Rectal smooth muscle tissue (tissue), 1 donor: ENCODE measurements around the gene ALOX15B.
"Not testable (repeated sequence)": the region's sequence is repeated elsewhere in the genome, so short reads cannot be mapped to it uniquely, and the experiment has no call there.

Experiments used
- H3K27ac ChIP-seq: one replicate; pipeline ENCODE4 v1.7.0; 2013; ENCODE audit warnings: low read depth, low read length, inconsistent platforms
- H3K27me3 ChIP-seq: one replicate; pipeline ENCODE4 v1.7.0; 2013; ENCODE audit warnings: low read length; ENCODE audit not compliant: control insufficient read depth, insufficient read depth
- H3K36me3 ChIP-seq: one replicate; pipeline ENCODE4 v1.7.0; 2013; ENCODE audit warnings: low read length; ENCODE audit not compliant: control insufficient read depth, insufficient read depth
- H3K4me1 ChIP-seq: one replicate; pipeline ENCODE4 v1.7.0; 2013; ENCODE audit warnings: low read length; ENCODE audit not compliant: control insufficient read depth, insufficient read depth
- H3K4me3 ChIP-seq: one replicate; pipeline ENCODE4 v1.7.0; 2013; ENCODE audit warnings: low read length
- H3K9ac ChIP-seq: one replicate; pipeline ENCODE4 v1.7.0; 2013; ENCODE audit warnings: low read length

Gene ALOX15B

DNA sequence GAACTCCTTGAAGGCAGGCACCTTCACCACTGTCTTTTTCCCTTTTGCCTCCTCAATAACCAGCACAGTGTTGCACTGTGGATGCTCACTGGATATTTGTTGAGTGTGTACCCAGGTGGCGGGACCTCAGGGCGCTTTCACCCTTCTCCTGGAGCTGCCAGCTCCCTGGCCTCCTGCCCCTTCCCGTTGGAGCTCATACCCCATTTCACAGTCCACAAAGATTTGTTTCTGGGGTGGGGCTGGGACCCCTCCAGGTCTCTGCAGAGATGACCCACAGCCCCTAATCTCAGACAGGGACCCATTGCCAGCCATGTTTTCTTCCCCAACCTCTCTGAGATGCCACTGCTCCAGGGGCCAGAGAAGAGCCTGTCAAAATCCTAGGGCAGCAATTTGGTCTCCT, 36.2 kb downstream of the ALOX15B start:
- peaks cover 35% of the 10 kb centered on the region for H3K27me3 ChIP-seq

DNA sequence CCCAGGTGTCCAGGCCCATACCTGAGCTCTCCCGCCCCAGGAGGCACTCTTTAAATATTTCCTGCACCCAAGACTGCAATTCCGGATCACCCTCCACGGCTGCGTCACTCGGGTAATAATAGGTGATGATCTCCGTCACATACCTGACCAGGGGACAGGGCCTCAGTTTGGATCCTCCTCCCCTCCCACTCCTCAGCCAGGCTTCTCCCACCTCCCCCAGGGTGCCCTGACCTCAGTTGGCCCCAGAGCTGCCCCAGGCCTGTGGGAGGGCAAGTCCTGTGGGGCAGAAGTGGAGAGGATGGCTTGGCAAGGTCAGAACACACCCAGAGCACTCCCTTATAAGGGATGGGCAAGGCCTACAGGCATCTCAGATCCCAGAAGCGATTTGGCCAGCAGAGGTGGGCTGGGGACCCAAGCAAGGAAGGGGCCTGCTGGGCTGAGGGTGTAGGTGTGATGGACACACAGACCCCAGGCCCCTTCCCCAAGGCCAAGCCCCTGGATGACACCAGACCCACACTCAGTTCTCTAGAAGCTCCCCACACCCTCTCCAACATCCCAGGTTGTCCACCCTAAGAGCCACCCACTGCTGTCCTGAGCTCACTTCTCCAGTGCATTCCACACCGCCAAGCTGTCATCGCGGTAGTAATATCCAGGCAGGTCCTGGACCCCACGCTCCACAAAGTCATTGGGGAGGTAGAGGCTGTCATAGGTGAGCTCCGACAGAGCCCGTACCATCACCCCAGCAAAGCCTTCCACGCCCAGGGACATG, 36.9 kb downstream of the ALOX15B start:
- Histone ChIP-seq H3K27ac (no peak overlapping the region), H3K9ac (no peak overlapping the region), H3K36me3 (no peaks in the 10 kb centered on the region), H3K4me3 (no peak overlapping the region), H3K27me3 (peaks cover 35% of the 10 kb centered on the region), H3K4me1 (peaks cover 3% of the 10 kb centered on the region)

More for the DNA sequence above, 36.2 kb downstream of the ALOX15B start:
- no peak overlapping the region for H3K9ac ChIP-seq
- no peak overlapping the region for H3K4me3 ChIP-seq
- H3K27ac ChIP-seq: no peak overlapping the region
- peaks cover 3% of the 10 kb centered on the region for H3K4me1 ChIP-seq
- no peaks in the 10 kb centered on the region for H3K36me3 ChIP-seq

DNA sequence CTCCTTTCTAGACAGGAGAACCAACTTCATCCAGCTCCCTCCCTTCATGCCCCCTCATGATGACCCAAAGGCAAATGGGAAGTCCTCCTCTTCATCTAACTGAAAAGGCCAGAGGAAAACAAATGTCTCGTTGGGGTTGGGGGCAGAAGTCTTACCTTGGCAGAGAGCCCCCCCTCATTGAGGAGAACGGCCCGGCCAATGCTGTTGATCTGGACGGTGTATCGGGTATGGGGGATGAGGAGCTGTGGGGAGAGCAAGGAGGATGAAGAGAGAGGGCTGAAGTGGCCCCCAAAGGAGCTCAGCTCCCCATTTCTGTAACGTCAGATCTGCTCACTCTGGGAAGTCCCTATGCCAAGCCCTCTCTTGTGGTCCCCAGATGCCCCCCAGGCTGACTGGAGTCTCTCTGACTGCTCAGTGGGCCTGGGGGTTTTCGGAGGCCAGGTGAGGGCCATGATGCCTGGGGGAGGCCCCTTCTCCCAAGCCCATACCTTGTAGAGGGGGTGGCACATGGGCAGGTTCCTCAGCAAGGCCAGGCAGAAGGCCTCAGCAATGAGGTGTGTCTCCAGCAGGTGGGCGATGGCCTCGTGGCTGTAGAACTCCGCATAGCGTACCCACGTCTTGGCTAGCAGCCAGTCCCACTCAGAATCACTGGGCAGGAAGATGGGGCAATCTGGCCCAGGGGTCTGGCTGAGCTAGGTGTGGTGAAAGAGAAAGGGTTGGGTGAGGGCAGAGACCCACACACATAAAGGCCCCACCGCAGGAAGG, 37.8 kb downstream of the ALOX15B start:
- Histone ChIP-seq H3K27me3 (peaks cover 35% of the 10 kb centered on the region), H3K4me1 (peaks cover 3% of the 10 kb centered on the region), H3K27ac (no peak overlapping the region), H3K9ac (no peak overlapping the region), H3K4me3 (no peak overlapping the region), H3K36me3 (no peaks in the 10 kb centered on the region)

DNA sequence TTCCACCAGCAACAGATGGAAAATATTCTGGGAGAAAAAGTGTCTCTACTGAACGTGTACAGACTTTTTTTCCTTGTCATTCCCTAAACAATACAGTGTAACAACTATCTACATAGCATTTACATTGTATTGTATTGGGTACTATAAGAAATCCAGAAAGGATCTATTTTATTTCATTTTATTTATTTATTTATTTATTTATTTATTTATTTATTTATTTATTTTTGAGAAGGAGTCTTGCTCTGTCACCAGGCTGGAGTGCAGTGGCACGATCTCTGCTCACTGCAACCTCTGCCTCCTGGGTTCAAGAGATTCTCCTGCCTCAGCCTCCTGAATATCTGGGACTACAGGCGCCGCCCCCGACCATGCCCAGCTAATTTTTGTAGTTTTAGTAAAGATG, 39.1 kb downstream of the ALOX15B start:
- H3K9ac ChIP-seq, H3K36me3 ChIP-seq, H3K27ac ChIP-seq, H3K4me1 ChIP-seq, H3K4me3 ChIP-seq: not testable (repeated sequence)
- H3K27me3 ChIP-seq: peaks cover 26% of the 10 kb centered on the region

DNA sequence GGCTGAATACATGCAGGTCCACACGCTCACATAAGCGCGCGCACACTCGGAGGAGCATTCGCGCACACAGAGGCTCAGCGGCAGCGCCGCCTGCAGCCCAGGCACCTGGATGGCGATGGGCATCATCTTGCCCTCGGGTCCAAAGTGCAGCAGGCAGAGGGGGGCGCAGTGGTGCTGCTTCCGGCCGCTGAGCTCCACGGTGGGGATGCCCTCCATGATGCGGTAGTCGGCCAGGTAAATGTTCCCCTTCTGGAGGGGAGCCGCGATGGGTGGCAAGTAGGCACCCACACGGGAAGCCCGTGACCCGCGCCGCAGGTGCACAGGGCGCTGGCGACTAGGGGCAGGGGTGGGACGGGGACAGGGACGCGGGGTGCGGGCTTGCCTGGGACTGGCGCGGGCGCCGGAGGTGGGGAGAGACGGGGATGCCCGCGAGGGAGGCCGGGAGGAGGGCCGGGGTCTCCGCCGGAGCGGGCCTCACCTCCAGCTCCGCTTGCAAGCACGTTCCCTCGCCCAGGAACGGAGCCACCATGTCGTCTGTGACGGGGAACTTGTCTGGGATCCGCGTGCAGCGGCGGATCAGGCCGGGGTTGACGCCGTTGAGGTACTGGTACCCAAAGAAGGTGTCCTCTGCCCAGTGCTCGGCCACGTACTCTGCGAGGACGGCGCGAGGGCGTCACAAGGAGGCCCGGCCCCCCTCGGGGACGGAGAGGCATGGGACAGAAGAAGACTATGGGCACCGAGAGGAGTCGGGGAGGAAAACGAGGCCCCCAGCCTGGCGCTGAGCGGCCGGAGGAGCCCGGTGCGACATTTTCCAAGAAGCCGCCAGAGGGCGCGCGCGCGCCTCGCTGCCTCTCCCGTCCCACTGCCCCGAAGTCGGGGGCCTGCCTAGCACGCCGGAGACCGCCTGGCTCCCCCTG, 40.7 kb downstream of the ALOX15B start:
- peak overlapping the region; percentile 10 for H3K9ac ChIP-seq
- peaks cover 3% of the 10 kb centered on the region for H3K4me1 ChIP-seq
- H3K27me3 ChIP-seq: peaks cover 12% of the 10 kb centered on the region
- H3K4me3 ChIP-seq: peak overlapping the region; percentile 66
- no peaks in the 10 kb centered on the region for H3K36me3 ChIP-seq
- H3K27ac ChIP-seq: no peak overlapping the region

DNA sequence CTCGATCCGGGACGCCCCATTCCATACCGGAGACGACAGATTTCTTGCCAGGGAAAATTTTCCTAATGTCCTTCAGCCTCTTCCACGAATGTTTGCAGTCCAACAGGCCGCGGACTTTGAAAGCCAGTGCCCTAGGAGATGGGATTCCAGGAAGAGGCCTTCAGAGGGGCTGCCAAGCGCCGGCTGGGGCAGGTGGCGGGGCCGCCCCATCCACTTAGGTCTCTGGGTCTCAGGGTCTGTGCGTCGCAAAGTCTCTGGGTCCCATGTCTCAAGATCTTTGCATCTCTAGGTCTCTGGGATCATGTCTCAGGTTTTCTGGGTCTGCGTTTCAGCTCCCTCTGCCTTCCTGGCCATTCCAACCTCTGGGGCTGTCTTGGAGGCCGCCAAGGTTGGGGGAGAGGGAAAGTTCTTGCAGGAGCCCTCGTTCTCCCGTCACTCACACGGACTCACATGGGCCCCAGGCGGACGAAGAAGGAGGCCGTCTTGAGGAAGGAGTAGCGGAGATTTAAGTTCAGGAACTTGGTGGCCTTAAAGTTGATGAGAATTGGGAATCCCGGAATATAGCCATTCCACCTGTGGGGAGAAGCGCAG, 41.4 kb downstream of the ALOX15B start:
- Histone ChIP-seq H3K4me1 (peaks cover 3% of the 10 kb centered on the region), H3K27me3 (peaks cover 10% of the 10 kb centered on the region), H3K36me3 (no peaks in the 10 kb centered on the region), H3K9ac (no peak overlapping the region), H3K27ac (no peak overlapping the region), H3K4me3 (peak overlapping the region; percentile 66)

DNA sequence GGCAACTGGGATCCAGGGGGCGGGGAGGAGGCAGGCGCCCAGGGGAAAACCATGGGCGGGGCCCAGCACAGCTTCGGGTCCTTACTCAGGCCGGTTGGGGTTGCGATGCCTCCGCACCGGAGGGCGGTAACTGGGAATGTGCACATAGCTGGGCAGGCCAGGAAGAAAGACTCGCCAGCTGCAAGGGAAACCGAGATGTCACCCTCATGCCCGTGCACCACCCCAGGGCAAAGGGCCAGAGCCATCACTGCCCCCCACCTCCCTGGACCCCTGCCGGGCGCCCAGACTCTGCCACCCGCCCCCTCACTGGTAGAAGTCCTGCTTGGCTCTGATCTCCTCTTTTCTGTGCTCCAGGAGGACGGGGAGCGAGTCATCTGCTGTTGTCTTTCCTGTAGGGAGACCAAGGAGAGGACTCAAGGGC, 42.0 kb downstream of the ALOX15B start:
- H3K27me3 ChIP-seq: peaks cover 5% of the 10 kb centered on the region
- H3K4me1 ChIP-seq: peaks cover 3% of the 10 kb centered on the region
- H3K36me3 ChIP-seq: no peaks in the 10 kb centered on the region
- no peak overlapping the region for H3K27ac ChIP-seq
- H3K4me3 ChIP-seq: no peak overlapping the region
- H3K9ac ChIP-seq: no peak overlapping the region

DNA sequence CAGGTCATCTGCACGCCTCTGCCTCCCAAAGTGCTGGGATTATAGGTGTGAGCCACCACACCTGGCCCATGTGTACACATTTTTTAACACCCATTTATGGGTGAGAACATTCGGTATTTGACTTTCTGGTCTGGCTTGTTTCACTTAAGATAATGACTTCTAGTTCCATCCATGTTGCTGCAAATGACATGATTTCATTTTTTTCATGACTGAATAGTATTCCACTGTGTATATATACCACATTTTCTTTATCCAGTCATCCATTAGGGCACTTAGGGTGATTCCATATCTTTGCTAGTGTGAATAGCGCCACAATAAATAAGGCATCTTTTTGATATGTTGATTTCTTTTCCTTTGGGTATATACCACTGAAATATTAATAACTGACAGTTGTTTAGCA, 43.0 kb downstream of the ALOX15B start:
- Histone ChIP-seq H3K27me3 (peaks cover 4% of the 10 kb centered on the region), H3K4me1 (peaks cover 3% of the 10 kb centered on the region), H3K4me3 (no peak overlapping the region), H3K36me3 (no peaks in the 10 kb centered on the region), H3K27ac (no peak overlapping the region), H3K9ac (no peak overlapping the region)

DNA sequence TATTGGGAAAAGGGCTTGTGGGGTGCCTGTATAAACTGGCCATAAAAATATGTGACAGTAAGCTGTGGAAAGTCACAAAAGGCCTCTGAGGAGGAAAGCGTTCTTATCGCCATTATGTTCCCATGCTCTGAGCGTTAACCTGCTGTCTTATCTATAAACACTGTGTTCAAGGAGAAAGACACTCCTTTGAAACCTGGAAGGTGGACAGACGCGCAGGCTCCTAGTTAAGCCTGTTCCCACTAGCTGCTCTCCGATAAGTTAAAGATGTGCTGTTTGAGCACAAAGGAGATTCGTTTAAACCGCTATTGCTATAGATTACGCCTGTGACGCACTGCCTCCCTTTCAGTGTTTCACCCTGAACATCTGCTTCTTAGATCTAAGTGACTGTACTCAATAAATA, 43.4 kb downstream of the ALOX15B start:
- Histone ChIP-seq H3K27me3 (peaks cover 2% of the 10 kb centered on the region), H3K27ac (no peak overlapping the region), H3K4me3 (no peak overlapping the region), H3K9ac (no peak overlapping the region), H3K36me3 (no peaks in the 10 kb centered on the region), H3K4me1 (peaks cover 3% of the 10 kb centered on the region)

DNA sequence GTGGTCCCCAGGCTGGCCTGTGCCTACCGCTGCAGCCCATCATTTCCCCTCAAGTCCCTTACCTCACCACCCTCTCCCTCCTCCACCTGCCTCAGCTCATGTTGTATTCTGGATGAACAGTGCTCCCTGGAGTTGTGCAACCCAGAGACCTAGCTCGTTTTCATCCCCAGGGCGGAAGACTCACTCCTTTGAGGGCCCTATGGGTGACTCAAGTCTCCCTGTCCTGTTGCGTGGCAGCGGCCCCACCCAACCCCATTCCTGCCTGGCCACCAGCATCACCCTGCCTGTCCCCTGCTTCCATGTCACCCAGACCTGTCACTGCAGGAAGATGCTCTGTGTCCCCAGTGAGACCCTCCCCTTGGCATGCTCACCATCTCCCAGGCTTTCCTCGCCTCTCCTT, 45.4 kb downstream of the ALOX15B start:
- no peak overlapping the region for H3K27ac ChIP-seq
- peaks cover 3% of the 10 kb centered on the region for H3K4me1 ChIP-seq

DNA sequence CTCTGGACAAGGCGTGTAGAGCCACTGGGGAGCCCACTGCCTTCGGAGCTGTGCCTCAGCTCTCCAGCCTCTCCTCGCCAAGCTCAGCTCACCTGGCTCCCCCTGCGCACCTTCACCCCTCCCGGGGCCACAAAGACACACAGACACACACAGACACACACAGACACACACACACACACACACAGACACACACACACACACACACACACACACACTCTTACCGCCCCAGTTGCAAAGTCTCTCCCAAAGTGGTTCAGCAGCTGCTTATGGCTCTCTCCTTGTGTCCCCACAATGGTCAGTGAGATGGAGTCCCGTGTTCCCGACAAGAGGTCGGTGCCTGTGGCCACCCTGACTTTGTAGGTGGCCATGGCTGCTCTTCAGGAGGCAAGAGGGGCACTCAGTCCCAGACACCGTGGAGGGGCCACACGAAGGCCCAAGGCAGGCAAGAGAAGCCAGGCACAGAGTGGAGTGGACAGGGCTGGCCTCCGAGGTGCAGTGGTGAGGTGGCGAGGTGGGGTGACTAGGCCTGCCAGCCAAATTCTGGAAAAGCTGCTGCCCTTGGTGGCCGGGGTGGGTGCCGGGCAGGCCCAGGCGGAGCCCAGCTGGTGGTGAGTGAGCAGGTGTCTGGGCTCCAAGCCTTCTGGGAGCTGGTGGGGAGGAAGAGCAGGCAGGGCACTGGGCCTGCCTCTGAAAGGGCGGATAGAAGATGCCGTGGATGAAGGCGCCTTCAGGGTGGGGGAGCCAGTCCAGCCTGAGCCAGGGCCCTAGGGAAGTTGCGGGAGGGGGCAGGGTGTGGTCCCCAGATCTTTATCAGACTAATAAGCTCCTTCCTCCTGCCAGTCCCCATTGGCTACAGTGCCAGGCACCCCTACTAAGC, 48.5 kb downstream of the ALOX15B start, which contains the start of gene ALOX12B:
TSS of gene ALOX12B (minus strand) at position 642 of the 877 bp plus-strand sequence. CDS start at position 368, 274 bp downstream.
- Histone ChIP-seq H3K36me3 (no peaks in the 10 kb centered on the region), H3K27me3 (peaks cover 3% of the 10 kb centered on the region), H3K27ac (no peak within 1 kb of the TSS), H3K9ac (no peak within 1 kb of the TSS), H3K4me1 (no peaks in the 10 kb centered on the region), H3K4me3 (no peak within 1 kb of the TSS)

More for the DNA sequence above, 45.4 kb downstream of the ALOX15B start:
- peaks cover 5% of the 10 kb centered on the region for H3K27me3 ChIP-seq
- H3K9ac ChIP-seq: no peak overlapping the region
- no peak overlapping the region for H3K4me3 ChIP-seq
- no peaks in the 10 kb centered on the region for H3K36me3 ChIP-seq
